NCI-H2107 treated with DMSO at 0.1 percent for 48 hours (cell line): Measurements from ENCODE around the gene PCNX2.
"Not testable (repeated sequence)": the region's sequence is repeated elsewhere in the genome, so short reads cannot be mapped to it uniquely, and the experiment has no call there.

Experiments used
- DNase-seq: peaks from one replicate; lab custom pipeline; 2025; ENCODE audit not compliant: unreplicated experiment; lab: John Stamatoyannopoulos, UW

Gene PCNX2

GRCh38 chr1:233107716-233108130, 187.8 kb downstream of the PCNX2 start:
- not testable (repeated sequence) for DNase-seq

GRCh38 chr1:233107130-233107660, 188.3 kb downstream of the PCNX2 start:
- DNase-seq, result no peak

- DNase-seq, result no peak
Observed at GRCh38 chr1:233105225-233105624, 190.3 kb downstream of the PCNX2 start.

GRCh38 chr1:233102341-233102740, 193.2 kb downstream of the PCNX2 start:
- DNase-seq, result no peak

- no peak for DNase-seq
Observed at GRCh38 chr1:233097959-233098580, 197.5 kb downstream of the PCNX2 start.

- DNase-seq, result no peak
Observed at GRCh38 chr1:233097546-233097945, 198.0 kb downstream of the PCNX2 start.

- DNase-seq, result no peak
Observed at GRCh38 chr1:233094691-233095090, 200.8 kb downstream of the PCNX2 start.

- DNase-seq, result no peak
Observed at GRCh38 chr1:233094269-233094668, 201.3 kb downstream of the PCNX2 start.

GRCh38 chr1:233090746-233091494, 204.6 kb downstream of the PCNX2 start:
- no peak for DNase-seq

- no peak for DNase-seq
Observed at GRCh38 chr1:233089251-233089650, 206.3 kb downstream of the PCNX2 start.

GRCh38 chr1:233088613-233089012, 206.9 kb downstream of the PCNX2 start:
- no peak for DNase-seq

GRCh38 chr1:233086961-233087881, 208.3 kb downstream of the PCNX2 start:
- DNase-seq, result no peak

GRCh38 chr1:233085566-233085965, 210.0 kb downstream of the PCNX2 start:
- DNase-seq, result no peak

GRCh38 chr1:233082778-233083550, 212.6 kb downstream of the PCNX2 start:
- DNase-seq, result no peak

GRCh38 chr1:233081735-233082134, 213.8 kb downstream of the PCNX2 start:
- DNase-seq, result no peak

- not testable (repeated sequence) for DNase-seq
Observed at GRCh38 chr1:233080827-233081226, 214.7 kb downstream of the PCNX2 start.

GRCh38 chr1:233080286-233080685, 215.2 kb downstream of the PCNX2 start:
- no peak for DNase-seq

GRCh38 chr1:233079574-233079973, 216.0 kb downstream of the PCNX2 start:
- DNase-seq, result no peak

GRCh38 chr1:233078396-233078795, 217.1 kb downstream of the PCNX2 start:
- DNase-seq, result no peak

GRCh38 chr1:233075915-233076295, 219.6 kb downstream of the PCNX2 start:
- no peak for DNase-seq

- DNase-seq, result no peak
Observed at GRCh38 chr1:233066087-233066486, 229.4 kb downstream of the PCNX2 start.
